A549 (cell line): Measurements from ENCODE around the gene KLHL36.

Experiments used
- CBX2 ChIP-seq: fragments of 200-600 bp; sonication (generic); IDR thresholded peaks from 2 replicates; pipeline ENCODE4 v1.6.1; 2016; ENCODE audit warnings: low read depth, mild to moderate bottlenecking, borderline replicate concordance
- CEBPB ChIP-seq, 2 experiments: fragments of >200 bp in 1 of 2; sonication (Bioruptor Twin) in 1 of 2; formaldehyde crosslinking in 1 of 2; IDR thresholded peaks; 2 replicates each; pipeline ENCODE4 v1.6.1; 2012 to 2016
- EP300 ChIP-seq, 2 experiments: fragments of >200 bp; sonication (Bioruptor Twin); formaldehyde crosslinking; IDR thresholded peaks; 2 replicates in 1 of 2; 3 replicates in 1 of 2; pipeline ENCODE4 v1.6.1; 2016 to 2017
- JUN ChIP-seq, 2 experiments: fragments of >200 bp; sonication (Bioruptor Twin); formaldehyde crosslinking; IDR thresholded peaks; 2 replicates in 1 of 2; 3 replicates in 1 of 2; pipeline ENCODE4 v1.6.1; 2016 to 2017
- POLR2A ChIP-seq: IDR thresholded peaks from 2 replicates; pipeline ENCODE4 v1.6.1; 2012; ENCODE audit warnings: mild to moderate bottlenecking, low read length
- TF ChIP-seq, protein P1 (sequence below): fragments of >200 bp; sonication (Bioruptor Twin); formaldehyde crosslinking; IDR thresholded peaks from 3 replicates; pipeline ENCODE4 v1.5.1; 2016

DNA sequence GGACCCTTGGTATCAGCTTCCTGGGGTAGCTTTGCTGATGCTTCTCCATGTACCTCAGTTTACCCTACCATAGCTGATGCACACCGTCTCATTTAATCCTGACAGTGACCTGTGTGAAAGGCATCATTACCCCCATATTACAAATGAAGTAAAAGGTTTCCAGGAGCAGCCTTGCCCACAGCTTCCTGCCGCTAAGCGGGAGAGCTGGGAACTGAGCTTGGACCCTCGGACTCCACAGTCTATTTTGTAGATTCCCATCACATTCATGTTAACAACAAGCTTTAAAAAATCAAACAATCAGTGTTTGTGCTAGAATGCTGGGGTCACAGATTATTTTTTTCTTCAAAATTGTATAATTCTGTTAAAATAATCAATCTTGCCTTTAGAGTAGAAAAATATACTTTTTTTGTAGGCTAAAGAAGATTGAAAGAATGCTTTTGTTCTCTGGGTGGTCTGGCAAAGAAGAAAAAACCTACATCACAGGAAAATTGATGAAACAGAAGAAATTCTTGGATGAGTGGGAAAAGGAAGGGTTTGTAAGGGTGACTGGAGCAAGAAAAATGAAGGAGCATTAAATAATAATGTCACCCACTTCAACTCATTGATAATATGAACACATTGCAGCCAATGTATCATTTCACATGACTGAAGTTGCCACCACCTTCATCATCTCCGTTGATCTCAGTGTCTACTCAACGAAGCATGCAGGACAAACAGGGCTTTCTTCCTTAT is 41.9 kb downstream of the KLHL36 start:
- TF ChIP-seq, protein P1, sequence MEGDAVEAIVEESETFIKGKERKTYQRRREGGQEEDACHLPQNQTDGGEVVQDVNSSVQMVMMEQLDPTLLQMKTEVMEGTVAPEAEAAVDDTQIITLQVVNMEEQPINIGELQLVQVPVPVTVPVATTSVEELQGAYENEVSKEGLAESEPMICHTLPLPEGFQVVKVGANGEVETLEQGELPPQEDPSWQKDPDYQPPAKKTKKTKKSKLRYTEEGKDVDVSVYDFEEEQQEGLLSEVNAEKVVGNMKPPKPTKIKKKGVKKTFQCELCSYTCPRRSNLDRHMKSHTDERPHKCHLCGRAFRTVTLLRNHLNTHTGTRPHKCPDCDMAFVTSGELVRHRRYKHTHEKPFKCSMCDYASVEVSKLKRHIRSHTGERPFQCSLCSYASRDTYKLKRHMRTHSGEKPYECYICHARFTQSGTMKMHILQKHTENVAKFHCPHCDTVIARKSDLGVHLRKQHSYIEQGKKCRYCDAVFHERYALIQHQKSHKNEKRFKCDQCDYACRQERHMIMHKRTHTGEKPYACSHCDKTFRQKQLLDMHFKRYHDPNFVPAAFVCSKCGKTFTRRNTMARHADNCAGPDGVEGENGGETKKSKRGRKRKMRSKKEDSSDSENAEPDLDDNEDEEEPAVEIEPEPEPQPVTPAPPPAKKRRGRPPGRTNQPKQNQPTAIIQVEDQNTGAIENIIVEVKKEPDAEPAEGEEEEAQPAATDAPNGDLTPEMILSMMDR = no peak
- TF ChIP-seq CEBPB (IDR thresholded peaks at IDR 0.05) (no peak), JUN (IDR thresholded peaks at IDR 0.05) (no peak), POLR2A (no peak), EP300 (IDR thresholded peaks at IDR 0.05) (no peak), CBX2 (no peak)
